Hepatic stellate cell (primary cell): ENCODE results near the gene PRDX2.
"Not testable (repeated sequence)": the region's sequence is repeated elsewhere in the genome, so short reads cannot be mapped to it uniquely, and the experiment has no call there.

ENCODE experiments used
- DNase-seq: peaks from one replicate; pipeline ENCODE4 v3.0.0; 2011; ENCODE audit warnings: low spot score

Gene PRDX2

DNA sequence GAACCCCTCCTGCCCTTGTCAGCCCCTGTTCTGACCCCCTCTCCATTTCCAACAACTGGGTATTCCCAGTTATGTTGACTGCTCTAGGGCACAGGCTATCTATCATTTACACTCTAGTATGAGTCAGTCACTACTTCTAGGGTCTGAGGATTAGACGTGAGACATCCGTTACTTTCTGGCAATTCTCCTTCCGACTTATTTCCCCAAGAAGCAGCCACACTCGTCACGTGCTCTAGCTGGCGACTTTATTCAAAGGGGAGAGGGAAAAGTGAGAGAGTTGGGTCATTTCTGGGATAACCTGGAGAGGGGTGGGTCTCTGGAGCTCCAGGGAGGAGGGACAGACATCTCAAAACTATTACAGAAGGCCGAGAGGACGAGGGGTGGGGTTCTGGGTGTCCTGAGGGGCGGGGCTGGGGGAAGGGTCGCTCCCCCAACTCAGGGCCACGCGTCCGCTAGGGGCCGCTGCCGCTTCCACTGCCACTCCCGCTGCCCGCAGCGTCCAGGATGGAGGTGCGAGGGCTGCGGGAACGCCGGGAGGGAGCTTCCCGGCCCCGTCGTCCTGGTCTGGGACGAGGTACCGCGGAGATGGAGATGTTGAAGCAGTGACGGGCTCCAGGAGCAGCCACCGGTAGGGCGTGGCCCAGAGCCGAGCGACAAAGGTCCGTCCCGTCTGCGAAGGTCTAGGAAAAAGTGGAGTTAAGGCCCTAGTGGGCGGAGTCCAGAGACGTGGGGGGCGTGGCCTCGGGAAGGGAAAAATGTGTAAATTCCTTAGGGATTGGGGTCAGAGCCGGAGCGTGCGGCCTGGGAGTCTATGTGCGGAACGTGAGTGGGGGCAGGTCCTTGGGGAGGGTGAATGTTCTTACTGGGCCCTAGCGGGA lies 23.9 kb upstream of the PRDX2 start:
- peak; percentile 71 for DNase-seq

DNA sequence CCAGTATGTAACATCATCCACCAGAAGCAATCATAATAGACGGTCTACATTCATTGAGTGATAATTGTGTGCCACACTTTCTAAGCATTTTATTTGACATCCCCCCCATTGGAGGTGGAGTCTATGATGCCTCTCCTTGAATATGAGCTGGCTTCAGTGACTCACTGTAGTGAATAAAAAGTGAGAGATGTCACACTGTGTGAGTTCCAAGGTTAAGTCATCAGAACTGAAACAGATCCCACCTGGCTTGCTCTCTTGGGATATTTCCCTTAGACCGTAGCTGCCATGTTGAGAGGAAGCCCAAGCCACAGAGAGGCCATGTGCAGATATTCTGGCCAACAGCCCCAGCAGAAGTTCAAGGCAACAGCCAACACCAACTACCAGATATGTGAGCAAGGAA lies 20.2 kb upstream of the PRDX2 start:
- DNase-seq, result no peak

DNA sequence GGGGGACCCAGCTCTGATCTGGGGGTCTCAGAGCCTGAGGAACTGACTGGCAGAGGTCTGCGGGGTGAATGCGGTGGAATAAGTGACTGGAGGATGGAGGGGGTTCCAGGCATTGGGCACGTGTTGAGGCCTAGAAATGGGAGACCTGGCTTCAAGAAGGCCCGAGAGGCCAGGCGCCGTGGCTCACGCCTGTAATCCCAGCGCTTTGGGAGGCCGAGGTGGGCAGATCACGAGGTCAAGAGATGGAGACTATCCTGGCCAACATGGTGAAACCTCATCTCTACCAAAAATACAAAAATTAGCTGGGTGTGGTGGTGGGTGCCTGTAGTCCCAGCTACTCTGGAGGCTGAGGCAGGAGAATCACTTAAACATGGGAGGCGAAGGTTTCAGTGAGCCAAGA lies 16.2 kb upstream of the PRDX2 start:
- DNase-seq, result not testable (repeated sequence)

DNA sequence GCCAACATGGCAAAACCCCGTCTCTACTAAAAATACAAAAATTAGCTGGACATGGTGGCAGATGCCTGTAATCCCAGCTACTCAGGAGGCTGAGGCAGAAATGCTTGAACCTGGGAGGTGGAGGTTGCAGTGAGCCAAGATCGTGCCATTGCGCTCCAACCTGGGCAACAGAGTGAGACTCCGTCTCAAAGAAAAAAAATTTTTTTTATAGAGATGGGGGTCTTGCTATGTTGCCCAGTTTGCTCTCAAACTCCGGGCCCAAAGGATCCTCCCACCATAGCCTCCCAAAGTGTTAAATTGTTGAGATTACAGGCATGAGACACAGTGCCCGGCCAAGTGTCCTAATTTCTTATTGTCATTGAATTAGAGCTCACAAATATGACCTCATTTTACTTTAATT lies 15.6 kb upstream of the PRDX2 start:
- not testable (repeated sequence) for DNase-seq

DNA sequence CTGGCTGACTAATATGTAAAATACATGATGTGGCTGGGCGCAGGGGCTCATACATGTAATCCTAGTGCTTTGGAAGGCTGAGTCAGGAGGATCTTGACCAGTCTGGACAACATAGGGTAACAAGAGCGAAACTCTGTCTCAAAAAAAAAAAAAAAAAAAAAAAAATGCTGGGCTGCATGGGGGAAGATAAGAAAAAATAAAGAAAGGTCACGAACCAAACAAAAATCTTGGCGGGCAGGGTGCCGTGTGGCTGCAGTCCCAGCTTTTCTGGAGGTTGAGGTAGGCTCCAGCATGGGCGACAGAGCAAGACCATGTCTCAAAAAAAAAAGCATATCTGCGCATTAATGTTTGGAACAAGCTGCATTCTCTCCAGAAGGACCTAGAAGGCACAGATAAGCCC lies 13.5 kb upstream of the PRDX2 start:
- no peak for DNase-seq

DNA sequence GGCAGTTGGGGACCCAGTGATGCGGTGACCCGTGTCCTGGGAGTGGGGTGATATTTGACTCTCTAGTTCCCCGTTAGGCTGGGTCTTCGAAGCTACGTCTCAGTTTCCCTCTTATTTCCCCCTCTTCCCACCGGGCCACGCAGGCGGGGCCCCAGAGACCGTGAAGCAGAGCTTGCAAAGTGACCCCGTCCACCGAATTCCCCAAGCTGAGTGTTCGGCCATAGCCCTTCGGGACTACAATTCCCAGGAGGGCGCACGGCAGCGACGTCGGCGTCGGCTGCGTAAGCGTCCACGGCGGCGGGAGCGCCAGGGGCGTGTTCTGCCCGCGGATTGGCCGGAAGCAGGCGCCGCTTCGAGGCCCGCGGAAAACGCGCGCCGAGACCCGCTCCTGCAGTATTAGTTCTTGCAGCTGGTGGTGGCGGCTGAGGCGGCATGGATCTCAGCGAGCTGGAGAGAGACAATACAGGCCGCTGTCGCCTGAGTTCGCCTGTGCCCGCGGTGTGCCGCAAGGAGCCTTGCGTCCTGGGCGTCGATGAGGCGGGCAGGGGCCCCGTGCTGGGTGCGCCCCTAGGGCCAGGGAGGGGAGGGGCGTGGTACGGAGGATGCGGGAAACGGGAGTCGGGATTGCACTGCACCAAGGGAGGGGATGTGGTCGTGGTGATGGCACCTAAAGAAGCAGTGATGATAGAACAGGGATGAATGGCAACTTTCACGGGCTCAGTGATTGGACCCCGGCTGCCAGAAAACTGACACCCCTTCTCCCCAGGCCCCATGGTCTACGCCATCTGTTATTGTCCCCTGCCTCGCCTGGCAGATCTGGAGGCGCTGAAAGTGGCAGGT lies 4.9 kb upstream of the PRDX2 start, which contains the start of gene RNASEH2A:
TSS of gene RNASEH2A (plus strand) at position 343 of the 840 bp plus-strand sequence. CDS start at position 433, 90 bp downstream.
- peak; percentile 95 for DNase-seq

DNA sequence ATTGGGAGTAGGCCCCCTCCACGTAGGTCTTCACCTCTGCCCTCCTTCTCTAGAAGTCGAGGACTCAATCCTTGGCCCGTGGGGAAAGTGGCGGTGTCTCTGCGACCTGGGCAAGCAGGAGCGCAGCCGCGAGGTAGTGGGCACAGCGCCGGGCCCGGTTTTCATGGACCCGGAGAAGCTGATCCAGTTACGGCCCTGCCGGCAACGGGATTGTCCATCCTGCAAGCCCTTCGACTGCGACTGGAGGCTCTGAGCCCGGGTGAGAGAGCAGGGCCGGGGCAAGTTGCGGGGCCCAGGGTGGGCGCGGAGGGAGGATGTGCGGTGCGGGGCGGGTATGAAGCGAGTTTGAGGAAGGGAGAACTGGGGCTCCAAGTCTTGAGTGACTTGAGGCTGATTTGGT lies 2.5 kb upstream of the PRDX2 start:
- DNase-seq, result no peak

DNA sequence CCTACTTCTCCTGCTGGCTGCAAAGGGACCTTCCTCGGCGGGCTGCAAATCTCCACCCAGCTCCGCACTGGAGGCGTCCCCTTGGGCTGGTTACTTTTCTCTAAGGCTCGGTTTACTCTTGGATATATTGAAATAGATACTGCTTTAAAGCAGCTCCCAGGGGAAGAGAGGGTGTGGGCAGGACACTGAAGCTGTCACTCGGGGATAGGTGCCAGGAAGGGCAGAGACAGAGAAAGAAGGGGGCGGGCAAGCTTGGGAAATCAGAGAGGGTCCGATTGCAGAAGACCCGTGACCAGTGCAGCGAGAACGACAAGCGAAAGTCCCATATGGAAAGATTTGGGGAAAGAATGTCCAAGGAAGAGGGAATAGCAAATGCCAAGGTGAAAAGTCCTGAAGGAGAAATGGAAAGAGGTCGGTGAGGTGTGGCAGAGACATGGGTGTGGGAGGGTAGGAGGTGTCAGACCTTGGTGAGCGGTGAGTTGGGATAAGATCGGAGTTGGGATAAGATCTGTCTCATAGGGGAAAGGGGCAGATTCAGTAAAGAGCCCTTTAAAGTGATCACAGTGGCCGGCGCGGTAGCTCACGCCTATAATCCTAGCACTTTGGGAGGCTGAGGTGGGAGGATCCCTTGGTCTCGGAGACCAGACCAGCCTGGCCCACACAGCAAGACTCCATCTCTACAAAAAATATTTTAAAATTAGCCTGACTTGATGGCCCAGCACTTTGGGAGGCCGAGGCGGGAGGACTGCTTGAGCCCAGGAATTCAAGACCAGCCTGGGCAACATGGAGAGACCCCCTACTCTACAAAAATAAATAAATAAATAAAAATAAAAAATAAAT lies 887 bp upstream of the PRDX2 start:
- peak; percentile 49 for DNase-seq

DNA sequence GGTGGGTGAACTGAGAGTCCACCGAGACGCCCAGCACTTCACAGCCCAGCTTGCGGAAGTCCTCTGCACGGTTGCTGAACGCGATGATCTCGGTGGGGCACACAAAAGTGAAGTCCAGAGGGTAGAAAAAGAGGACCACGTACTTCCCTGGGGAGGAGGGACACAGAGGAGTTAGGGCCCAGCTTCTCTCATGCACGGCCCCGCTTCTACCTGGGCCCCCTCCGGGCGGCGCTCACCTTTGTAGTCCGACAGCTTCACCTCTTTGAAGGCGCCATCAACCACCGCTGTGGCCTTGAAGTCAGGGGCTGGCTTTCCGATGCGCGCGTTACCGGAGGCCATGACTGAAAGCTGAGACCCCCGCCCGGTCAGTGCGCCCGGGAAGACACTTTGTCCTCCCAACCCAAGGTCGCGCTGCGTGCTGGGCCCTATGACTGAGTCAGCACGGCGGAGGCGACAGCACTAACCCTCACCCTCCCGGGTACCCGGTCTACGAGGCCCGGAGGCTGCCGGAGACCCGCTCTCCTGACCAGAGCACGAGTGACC lies 606 bp downstream of the PRDX2 start:
- no peak for DNase-seq

DNA sequence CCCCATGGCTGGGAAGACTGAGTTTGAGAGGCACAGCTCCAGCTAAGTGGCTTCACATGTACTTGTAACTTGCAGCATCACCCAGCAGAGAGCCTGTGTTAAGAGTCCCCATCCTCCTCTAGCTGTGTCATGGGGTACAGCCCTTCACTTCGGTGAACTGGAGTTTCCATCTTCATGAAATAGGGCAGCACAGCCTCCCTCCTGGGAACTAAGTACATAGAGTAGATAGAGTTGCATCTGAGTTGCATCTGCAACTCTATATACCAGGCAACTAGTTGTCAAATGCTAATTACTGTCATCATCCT lies 1.2 kb downstream of the PRDX2 start:
- DNase-seq, result no peak

DNA sequence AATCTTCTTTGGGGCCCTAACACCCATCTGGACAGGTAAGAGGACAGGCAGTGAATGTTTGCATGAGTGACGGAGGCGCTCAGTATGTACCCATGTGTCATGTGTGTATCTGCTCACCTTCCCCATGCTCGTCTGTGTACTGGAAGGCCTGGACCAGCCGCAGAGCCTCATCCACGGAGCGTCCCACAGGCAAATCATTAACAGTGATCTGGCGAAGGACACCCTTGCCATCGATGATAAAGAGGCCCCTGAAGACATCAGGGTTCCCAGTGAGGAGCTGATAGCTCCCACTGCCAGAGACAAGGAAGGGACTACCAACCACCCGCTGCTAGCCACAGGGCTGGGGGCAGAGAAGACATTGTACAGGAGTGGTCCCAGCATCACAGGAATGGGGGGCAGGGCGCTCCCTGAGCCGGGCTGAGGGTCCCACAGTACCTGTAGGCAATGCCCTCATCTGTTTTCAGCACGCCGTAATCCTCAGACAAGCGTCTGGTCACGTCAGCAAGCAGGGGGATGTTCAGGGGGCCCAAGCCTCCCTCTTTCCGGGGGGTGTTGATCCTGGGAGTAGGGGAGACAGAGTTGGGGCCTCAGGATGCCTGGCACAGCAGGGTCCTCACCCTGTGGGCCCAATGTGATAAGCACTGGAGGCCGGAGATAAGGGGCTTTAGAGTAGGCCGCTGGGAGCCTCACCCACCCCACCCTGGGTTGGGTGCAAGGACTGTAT lies 1.7 kb downstream of the PRDX2 start:
- DNase-seq, result no peak

DNA sequence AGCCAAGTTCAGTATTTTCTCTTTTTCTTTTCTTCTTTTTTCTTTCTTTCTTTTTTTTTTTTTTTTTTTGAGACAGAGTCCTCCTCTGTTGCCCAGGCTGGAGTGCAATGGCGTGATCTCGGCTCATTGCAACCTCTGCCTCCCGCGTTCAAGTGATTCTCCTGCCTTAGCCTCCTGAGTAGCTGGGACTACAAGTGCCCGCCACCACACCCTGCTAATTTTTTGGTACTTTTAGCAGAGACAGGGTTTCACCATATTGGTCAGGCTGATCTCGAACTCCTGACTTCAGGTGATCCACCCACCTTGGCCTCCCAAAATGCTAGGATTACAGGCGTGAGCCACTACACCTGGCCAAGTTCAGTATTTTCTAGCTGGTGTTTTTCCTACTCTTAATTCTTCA lies 4.0 kb downstream of the PRDX2 start:
- not testable (repeated sequence) for DNase-seq

DNA sequence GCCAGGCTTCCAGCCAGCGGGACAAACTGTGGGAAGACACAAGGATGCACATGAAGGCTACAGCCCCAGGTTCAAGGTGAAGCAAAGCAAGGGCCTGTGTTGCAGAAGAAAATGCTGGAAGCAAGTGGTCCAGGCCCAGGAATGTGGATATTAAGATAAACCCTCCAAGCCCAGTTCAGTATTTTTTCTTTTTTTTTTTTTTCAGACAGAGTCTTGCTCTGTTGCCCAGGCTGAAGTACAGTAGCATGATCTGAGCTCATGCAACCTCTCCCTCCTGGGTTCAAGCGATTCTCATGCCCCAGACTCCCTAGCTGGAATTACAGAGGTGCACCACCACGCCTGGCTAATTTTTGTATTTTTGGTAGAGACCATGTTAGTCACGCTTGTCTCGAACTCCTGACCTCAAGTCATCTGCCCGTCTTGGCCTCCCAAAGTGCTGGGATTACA lies 4.4 kb downstream of the PRDX2 start:
- no peak for DNase-seq

DNA sequence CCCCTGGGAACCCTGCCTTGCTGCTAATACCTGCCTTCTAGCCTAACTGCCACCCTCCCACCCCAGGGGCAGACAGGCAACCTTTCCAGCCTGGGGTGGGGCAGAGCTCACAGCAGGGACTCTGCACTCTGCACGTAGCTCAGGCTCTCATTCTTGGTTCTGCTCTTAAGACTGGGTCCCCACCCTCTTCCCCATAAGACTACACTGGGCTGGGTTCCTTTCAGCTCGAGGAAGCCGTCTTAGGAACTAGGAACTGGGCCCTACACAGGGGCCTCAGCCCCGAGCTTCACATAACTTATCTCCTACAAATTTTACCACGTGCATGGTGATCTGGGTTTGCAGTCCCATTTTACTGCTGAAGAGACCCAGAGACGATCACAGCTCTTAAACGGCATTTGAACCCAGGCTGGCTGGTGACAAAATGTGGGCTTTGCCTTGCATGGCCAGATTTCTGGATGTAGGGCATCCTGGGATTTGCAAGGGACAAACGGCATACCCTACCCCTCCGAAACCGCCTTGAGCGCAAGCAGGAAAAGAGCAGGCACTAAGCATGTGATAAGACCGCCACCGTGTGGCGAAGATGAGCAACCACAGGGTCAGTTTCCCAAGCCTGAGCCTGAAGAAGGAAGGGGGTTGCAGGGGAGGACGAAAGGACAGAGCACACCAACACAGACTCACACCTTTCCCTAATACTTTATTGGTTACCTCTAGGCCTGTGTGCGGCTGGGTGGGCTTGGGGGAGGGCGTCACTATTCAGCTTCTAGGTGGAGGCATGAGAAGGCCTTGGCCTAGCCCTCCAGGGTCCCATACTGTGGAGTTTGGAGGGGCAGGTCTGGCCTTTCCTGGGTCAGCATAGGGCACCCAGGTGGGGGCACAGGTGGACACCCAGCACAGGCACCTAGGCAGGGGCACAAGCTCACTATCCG lies 5.2 kb downstream of the PRDX2 start:
- peak; percentile 77 for DNase-seq

DNA sequence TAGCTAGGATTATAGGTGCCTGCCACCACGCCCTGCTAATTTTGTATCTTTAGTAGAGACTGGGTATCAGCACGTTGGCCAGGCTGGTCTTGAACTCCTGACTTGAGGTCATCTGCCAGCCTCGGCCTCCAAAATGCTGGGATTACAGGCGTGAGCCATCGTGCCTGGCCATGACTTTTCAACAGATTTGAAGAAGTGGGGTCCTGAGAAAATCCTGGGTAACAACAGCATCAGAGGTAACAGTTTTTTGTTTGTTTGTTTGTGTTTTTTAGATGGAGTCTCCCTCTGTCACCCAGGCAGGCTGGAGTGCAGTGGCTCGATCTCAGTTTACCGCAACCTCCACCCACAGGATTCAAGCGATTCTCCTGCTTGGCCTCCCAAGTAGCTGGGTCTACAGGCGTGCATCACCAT lies 6.6 kb downstream of the PRDX2 start:
- no peak for DNase-seq

DNA sequence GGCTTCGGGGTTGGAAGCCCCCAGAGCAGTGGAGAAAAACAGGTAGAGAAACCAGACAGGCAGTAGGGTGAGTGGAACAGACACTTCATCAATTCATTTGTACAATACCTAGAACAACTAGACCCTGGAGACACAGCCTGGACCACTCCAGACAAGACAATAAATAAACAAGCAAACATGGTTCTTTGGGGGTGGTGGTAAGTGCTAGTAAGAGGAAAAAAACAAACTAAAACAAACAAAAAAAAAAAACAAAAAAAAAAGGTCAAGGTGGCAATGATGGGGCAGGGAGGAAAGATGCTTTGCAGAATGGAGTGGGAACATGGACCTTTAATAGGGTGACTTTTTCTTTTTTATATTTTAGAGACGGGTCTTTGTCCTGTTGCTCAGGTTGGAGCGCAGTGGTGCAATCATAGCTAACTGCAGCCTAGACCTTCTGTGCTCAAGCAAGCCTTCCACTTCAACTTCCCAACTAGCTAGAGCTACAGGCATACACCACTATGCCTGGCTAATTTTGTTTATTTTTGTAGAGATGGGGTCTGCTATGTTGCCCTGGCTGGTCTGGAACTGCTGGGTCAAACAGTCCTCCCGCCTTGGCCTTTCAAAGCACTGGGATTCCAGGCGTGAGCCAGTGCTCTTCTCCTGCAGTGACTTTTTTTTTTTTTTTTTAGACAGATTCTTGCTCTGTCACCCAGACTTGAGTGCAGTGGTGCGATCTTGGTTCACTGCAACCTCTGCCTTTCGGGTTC lies 7.2 kb downstream of the PRDX2 start:
- no peak for DNase-seq

DNA sequence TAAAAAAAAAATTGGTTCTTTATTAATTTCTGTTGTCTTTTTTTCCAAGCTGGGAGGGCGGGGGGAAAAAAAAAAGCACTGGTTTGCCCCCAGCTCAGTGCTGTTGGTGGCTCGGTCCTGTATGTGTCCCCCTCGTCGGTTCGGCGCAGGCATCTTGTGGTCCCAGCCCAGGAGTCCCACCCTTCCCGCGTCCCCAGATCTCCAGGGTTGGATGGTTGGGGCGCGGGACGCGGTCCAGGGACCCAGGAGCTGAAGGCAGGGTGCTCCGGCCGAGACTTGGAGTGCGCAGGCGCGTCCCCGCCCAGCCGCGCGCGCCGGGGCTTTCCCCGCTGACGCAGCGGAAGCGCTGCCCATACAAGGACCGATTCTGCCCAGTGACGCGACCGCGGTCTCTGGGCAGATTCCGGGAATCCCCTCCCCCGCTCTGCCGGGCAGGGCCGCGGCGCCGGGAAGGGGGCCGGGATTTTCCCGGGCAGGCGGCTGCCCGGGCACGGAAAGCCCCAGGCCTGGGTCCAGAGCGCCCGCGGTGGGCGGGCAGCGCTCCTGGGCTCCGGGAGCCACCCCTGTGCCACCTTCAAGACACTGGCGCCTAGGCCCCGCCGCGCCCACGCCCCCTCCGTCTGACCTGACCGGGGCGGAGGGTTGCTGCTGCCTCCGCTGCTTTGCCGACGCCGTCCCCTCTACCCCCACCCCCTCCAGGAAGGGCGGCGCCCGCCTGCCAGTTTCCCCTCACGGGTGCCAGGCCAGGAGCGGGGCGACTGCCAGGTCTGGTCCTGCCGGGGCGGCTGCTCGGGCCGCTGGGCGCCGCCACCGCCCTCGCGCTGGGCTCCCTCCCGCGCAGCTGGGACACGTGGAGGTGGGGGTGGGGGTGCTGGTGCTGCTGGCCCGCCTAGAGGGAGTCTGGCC lies 8.1 kb downstream of the PRDX2 start:
- peak; percentile 97 for DNase-seq

DNA sequence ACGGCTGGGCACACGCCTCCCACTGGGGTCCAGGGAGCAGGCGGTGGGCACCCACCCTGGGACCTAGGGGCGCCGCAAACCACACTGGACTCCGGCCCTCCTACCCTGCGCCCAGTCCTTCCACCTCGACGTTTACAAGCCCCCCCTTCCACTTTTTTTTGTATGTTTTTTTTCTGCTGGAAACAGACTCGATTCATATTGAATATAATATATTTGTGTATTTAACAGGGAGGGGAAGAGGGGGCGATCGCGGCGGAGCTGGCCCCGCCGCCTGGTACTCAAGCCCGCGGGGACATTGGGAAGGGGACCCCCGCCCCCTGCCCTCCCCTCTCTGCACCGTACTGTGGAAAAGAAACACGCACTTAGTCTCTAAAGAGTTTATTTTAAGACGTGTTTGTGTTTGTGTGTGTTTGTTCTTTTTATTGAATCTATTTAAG lies 8.7 kb downstream of the PRDX2 start:
- no peak for DNase-seq
